Neural crest cell (in vitro differentiated cells): ENCODE results near the gene CNRIP1. TPM values are rescaled to one million over a fixed set of nuclear protein-coding genes. Genes with fewer than 3 reads are reported as not detected.

ENCODE experiments used
- DNase-seq: peaks from one replicate; pipeline ENCODE4 v3.0.0; 2021; ENCODE audit warnings: low read depth, mixed read lengths, low spot score
- H3K27ac Mint-ChIP-seq: one replicate; pipeline ENCODE4 v1.8.0; 2021; ENCODE audit warnings: mild to moderate bottlenecking, mixed read lengths; ENCODE audit not compliant: unreplicated experiment
- H3K27me3 Mint-ChIP-seq: 2 replicates; pipeline ENCODE4 v1.8.0; 2021; ENCODE audit warnings: low read depth, mild to moderate bottlenecking, mixed read lengths
- H3K36me3 Mint-ChIP-seq: 2 replicates; pipeline ENCODE4 v1.8.0; 2021; ENCODE audit warnings: low read depth, mild to moderate bottlenecking, mixed read lengths
- H3K4me1 Mint-ChIP-seq: 2 replicates; pipeline ENCODE4 v1.8.0; 2021; ENCODE audit warnings: mixed read lengths
- H3K4me3 Mint-ChIP-seq: one replicate; pipeline ENCODE4 v1.8.0; 2021; ENCODE audit warnings: mild to moderate bottlenecking, mixed read lengths
- H3K9me3 Mint-ChIP-seq: 2 replicates; pipeline ENCODE4 v1.8.0; 2021; ENCODE audit warnings: mixed read lengths
- total RNA-seq: library from RNA; stranded (reverse); gene quantifications from 2 replicates; pipeline ENCODE4 v1.2.1, GENCODE V29; 2021
- TF ChIP-seq, protein P1 (sequence below): fragments of 200-600 bp; sonication (generic); conservative IDR thresholded peaks from 2 replicates; pipeline ENCODE4 v1.5.0; 2021; ENCODE audit warnings: antibody characterized with exemption, mild to moderate bottlenecking

The CNRIP1 gene
- total RNA-seq, 1 donor from 2014 or later, result 36.6 TPM

DNA sequence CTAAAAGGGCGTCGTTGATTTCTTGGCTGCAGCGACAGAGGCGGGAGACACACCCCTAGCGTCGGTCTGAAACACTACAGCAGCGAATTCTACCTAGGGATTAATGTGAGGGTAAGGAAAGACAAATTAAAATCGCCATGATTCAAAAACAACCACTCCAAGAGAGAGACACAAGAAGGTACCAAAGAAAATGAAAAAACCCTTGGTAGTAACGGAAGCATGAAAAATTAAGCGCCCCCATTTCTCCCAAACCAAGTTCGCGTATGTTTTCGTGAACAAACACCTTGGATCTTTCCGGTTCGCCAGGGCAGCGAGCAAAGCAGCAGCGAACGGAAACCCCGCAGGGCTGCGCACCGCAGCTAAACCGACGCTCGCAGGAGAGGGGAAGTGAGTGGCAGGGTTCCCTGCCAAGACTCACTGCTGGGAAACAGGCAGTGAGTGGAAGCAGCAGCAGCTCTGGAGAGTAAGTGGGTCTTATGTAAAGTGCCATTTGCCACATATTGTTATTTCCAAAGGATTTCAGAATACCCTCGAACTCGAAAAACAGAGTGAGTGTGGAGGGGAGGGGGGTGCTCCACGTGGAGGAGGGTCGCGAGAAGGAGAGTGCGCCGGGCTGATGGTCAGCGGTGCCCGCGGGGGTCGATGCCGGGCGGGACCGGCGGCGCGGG, 68.4 kb downstream of the CNRIP1 start:
- peak; percentile 52 for DNase-seq
- H3K27ac Mint-ChIP-seq, result peak overlapping the region; percentile 68
- H3K4me3 Mint-ChIP-seq, result peak overlapping the region; percentile 94
- H3K36me3 Mint-ChIP-seq, result no peaks in the 10 kb centered on the region
- TF ChIP-seq, protein P1, sequence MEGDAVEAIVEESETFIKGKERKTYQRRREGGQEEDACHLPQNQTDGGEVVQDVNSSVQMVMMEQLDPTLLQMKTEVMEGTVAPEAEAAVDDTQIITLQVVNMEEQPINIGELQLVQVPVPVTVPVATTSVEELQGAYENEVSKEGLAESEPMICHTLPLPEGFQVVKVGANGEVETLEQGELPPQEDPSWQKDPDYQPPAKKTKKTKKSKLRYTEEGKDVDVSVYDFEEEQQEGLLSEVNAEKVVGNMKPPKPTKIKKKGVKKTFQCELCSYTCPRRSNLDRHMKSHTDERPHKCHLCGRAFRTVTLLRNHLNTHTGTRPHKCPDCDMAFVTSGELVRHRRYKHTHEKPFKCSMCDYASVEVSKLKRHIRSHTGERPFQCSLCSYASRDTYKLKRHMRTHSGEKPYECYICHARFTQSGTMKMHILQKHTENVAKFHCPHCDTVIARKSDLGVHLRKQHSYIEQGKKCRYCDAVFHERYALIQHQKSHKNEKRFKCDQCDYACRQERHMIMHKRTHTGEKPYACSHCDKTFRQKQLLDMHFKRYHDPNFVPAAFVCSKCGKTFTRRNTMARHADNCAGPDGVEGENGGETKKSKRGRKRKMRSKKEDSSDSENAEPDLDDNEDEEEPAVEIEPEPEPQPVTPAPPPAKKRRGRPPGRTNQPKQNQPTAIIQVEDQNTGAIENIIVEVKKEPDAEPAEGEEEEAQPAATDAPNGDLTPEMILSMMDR, result peak; percentile 77
- H3K27me3 Mint-ChIP-seq, result no peaks in the 10 kb centered on the region
- H3K9me3 Mint-ChIP-seq, result no peaks in the 10 kb centered on the region
- H3K4me1 Mint-ChIP-seq, result peaks cover 32% of the 10 kb centered on the region

DNA sequence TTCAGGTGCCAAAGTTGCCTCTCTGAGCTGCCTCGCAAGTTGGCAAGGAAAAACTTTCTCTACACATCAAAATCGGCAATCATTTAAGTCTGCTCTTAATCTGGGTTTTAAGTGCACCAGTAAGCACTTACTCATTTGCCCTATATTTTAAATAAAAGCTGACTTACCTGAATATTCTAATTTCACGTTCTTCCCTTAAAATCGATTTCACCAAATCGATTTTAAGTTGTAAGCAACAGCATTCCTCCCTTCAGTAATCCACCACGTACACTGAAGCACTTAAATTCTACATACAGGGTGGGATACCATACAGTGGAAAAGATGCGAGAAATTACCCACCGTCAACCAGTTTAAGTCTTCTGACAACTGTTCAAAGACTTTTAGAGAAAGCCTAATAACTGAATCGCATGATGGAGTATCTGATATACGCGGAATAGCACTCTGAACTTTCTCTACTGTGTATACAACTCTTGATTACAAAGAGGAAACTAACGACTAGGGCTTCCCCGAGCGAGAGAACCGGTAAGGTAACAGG, 69.0 kb downstream of the CNRIP1 start:
- H3K9me3 Mint-ChIP-seq, result no peaks in the 10 kb centered on the region
- no peaks in the 10 kb centered on the region for H3K27me3 Mint-ChIP-seq
- peak overlapping the region; percentile 94 for H3K4me3 Mint-ChIP-seq
- TF ChIP-seq, protein P1, result no peak
- no peak for DNase-seq
- H3K27ac Mint-ChIP-seq, result no peak overlapping the region
- H3K36me3 Mint-ChIP-seq, result no peaks in the 10 kb centered on the region
- peaks cover 28% of the 10 kb centered on the region for H3K4me1 Mint-ChIP-seq

DNA sequence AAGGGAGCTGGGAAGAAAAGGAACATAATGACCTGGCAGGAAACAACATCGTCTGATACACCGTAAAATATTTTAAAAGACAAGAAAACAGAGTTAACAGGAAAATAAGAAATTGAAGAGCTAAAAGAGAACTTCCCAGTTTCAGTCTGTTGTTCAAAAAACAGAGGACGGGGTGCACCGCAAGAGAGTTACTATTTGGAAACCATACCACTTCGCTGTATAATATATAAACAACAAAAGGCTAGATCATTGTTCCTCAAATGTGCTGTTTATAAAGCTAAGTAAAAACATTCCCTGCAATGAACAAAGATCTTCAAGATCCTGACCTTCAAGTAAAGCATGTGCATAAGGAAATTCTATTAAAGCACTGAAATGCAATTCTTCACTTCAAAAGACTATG, 69.6 kb downstream of the CNRIP1 start:
- Mint-ChIP-seq H3K27me3 (no peaks in the 10 kb centered on the region), H3K4me3 (peak overlapping the region; percentile 94), H3K4me1 (peaks cover 26% of the 10 kb centered on the region), H3K9me3 (no peaks in the 10 kb centered on the region), H3K36me3 (no peaks in the 10 kb centered on the region), H3K27ac (no peak overlapping the region)
- no peak for DNase-seq
- TF ChIP-seq, protein P1, result no peak

DNA sequence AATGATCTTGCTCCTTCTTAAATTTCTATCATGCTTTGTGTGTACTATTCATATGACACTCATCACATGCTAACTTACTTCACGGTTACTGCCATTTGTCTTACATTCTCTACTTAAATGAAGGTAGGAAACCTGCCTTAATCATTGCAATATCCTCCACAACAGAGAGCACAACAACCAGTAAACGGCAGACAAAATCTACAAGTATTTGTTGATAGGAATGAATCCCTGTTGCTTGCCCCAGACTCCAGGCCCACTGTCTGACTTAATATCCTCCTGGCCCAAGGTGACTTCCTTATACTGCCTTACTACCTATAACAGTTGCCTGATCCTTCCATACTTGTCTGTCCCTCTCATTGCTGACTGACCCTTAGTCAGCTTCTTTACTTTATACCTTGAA, 70.9 kb downstream of the CNRIP1 start:
- no peak for DNase-seq
- no peaks in the 10 kb centered on the region for H3K9me3 Mint-ChIP-seq
- no peaks in the 10 kb centered on the region for H3K27me3 Mint-ChIP-seq
- TF ChIP-seq, protein P1, result no peak
- no peak overlapping the region for H3K27ac Mint-ChIP-seq
- H3K4me1 Mint-ChIP-seq, result peaks cover 16% of the 10 kb centered on the region
- no peak overlapping the region for H3K4me3 Mint-ChIP-seq
- H3K36me3 Mint-ChIP-seq, result no peaks in the 10 kb centered on the region

DNA sequence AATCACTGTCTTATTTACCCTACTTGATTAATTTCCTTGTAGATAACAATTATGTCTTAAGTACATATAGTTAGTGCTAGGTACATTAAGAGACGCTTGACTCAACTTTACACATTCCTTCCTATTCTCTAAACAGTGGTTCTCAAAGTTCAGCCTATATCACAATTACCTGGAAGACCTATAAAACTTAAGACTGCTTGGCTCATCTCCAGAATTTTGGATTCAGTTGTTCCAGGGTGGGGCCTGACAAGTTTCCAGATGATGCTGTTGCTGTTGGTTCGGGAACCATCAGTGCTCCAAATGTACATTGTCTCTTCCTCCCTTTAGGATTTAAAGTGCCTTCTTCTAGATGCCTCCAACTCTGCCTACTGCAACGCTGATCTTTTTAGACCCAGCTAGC, 71.4 kb downstream of the CNRIP1 start:
- H3K27ac Mint-ChIP-seq, result no peak overlapping the region
- peaks cover 16% of the 10 kb centered on the region for H3K4me1 Mint-ChIP-seq
- no peaks in the 10 kb centered on the region for H3K36me3 Mint-ChIP-seq
- no peak for DNase-seq
- H3K9me3 Mint-ChIP-seq, result no peaks in the 10 kb centered on the region
- TF ChIP-seq, protein P1, result no peak
- no peaks in the 10 kb centered on the region for H3K27me3 Mint-ChIP-seq
- H3K4me3 Mint-ChIP-seq, result no peak overlapping the region
